Inferior parietal cortex (tissue), 1 donor: ENCODE measurements around the gene OTX1.
"Not testable (repeated sequence)": the region's sequence is repeated elsewhere in the genome, so short reads cannot be mapped to it uniquely, and the experiment has no call there.

Experiments used
- DNase-seq: peaks from one replicate; pipeline ENCODE4 v3.0.0-alpha.2; 2016; ENCODE audit errors: extremely low spot score

OTX1 gene

DNA sequence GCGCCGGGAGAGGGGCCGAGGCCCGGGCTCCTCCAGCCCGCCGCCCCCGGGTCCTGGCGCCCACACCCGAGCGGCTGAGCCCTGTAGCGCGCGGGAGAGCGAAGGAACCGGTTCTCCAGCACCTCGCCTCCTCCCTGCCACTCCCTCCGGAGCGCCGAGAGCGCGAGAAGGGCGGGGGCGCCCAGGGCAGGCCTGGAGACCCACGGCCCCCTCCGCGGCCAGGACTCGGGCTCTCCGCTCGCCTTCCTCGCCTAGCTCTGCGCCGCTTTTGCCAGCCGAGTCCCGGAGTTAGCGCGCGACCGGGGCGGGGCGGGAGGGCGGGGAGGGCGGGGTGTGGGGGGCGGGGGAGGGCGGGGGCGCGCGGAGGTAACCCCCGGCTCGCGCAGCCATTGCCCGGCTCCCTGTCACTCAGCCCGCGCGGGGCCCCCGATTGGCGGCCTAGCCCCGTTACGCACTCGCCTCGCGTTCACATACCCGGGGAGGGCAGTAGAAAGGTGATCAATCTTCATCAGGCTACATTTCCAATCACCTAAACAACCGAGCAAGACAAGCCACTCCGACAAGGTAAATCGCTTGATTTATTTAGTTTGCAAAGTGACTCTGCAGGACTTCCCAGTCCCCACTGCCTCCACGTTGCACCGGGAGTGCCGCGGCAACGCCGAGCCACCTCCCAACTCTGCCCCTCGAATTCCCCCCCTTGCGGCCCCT lies at the start of gene OTX1:
TSS of gene OTX1 (plus strand) at position 497 of the 708 bp plus-strand sequence. CDS start 2,161 bp downstream, outside the sequence.
- no peak for DNase-seq

DNA sequence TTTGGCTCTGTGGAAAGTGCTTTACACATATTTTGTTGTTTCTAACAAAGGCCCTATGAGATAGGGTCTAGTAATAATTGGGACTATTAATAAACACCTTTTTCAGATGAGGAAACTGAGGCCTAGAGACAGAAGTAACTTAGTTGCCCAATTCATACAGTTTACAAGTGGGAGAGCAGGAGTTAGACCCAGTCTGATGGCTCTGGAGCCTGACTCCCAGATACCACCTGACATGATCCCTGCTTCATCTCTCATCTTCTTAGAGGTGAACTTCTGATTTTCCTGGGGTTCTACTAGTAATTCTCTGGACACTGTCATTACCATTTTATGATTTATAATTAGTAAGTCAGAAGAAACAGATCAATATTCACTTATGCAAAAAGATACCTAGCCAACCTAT lies 49.1 kb upstream of the OTX1 start:
- DNase-seq, result no peak

GRCh38 chr2:63003351-63003750 lies 47.3 kb upstream of the OTX1 start:
- no peak for DNase-seq

- no peak for DNase-seq
Measured at GRCh38 chr2:63007813-63008458, 42.7 kb upstream of the OTX1 start.

GRCh38 chr2:63008838-63009237 lies 41.8 kb upstream of the OTX1 start:
- DNase-seq, result no peak

DNA sequence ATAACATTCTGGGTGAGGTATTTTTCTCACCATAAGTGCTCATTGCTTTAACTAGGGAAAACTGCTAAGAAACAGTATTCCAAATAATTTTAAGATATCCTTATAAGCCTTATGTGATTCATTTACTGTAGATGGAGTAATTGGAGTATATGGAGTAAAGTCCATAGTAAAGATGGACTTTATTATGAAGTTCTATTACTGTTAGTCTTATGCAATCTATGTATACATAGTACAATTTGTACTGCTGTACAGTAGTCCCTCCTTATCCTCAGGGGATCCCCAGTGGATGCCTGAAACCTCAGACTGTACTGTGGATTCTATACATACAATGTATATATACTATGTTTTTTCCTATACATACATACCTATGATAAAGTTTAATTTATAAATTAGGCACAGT lies 41.1 kb upstream of the OTX1 start:
- DNase-seq, result no peak

DNA sequence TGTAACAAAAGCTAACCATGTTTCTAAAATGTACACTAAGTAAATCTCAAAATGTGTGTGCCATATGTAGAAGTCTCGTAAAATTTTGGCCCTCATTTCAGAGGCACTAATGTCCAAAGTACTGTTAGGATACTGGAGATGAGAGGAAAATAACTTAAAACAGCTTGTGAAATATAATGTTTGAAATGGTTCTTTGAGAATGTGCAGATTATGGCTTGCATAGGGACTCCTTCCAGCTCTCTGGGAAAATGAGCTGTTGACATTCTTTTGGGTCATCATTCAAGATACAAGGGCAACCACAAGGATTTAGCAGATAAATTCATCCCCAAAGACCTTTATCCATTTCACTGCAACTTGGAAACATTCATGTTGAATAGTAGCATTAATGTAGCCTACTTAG lies 38.1 kb upstream of the OTX1 start:
- no peak for DNase-seq

DNA sequence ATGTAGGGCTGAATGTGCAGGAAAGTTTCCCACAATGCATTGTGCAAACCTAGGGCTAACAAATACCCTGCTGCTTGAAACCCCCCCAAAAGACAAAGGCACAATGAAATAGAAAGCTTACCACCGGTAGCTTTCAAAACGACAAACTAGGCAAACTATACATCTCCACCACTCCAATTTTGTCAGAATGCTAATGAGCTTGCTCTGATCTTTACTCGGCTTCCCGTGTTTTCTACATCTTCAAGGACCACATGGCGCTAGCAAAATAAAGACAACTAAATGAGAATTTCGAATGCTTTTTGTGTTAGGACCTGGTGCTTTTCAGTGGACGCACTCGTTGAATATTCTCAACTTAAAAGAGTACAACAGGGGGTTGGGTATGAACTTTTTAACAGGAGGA lies 37.2 kb upstream of the OTX1 start:
- no peak for DNase-seq

GRCh38 chr2:63015389-63015788 lies 35.2 kb upstream of the OTX1 start:
- no peak for DNase-seq

GRCh38 chr2:63018439-63018838 lies 32.2 kb upstream of the OTX1 start:
- no peak for DNase-seq

DNA sequence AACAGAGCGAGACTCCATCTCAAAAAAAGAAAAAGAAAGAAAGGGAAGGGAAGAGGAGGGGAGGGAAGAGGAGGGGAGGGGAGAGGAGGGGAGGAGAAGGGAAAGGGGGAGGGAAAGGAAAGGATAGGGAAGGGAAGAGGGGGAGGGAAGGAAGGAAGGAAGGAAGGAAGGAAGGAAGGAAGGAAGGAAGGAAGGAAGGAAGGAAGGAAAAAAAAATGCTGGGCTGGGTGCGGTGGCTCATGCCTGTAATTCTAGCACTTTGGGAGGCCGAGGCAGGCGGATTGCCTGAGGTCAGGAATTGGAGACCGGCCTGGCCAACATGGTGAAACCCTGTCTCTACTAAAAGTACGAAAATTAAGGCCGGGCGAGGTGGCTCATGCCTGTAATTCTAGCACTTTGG lies 30.9 kb upstream of the OTX1 start:
- DNase-seq, result not testable (repeated sequence)

DNA sequence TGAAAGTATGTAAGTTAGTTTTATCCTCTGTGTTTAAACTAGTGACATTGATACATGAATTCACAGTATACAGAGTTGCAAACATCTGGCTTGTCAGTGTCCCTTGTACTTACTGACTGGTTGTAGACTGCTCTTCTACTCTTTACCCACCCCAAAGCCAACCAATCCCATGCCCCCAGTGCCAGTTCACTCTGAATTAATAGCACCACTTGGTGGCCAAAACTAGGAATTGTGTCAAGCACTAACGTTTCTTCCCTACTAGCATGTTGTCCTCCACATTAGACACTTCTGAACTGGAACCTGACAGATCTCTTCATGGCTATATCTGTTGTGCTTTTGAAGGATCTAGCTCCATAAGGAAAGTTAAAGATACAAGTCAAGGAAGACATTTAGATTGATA lies 27.2 kb upstream of the OTX1 start:
- DNase-seq, result no peak

DNA sequence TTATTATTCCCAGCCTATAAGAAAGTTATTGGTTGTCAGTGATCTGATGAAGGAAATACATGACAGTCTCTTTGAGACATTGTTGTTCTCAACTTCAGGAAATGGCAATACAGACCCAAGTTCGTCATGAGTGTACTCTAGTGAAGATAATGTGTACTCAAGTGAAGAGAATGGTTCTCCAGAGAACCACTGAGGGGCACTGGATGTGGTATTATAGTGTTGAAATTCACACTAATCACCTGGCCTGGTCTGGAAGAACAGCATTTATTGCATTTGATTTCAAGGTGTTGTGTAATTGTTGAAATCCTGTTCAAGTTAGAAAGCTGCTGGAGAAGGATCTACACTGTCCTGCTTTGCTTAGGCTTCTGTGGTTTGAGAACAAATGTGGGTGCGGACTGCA lies 23.4 kb upstream of the OTX1 start:
- DNase-seq, result no peak

DNA sequence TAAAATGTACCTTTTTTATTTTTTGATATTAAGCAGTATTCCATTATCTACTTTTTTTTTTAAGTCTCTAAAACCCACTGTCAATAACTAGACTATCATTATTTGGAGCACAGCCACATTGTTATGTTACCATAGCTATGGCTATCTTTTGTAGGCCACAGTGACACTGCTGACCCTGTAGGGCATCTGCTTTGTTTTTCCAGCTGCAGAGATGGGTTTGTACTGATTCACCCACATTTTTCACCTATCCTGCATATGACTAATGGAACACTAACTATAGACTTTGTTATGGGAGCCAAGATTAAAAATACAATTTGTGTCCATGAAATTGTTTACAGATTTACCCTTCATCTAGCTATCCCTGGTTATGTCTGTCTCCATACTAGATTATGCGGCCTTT lies 21.6 kb upstream of the OTX1 start:
- no peak for DNase-seq

GRCh38 chr2:63034526-63034925 lies 16.1 kb upstream of the OTX1 start:
- no peak for DNase-seq

DNA sequence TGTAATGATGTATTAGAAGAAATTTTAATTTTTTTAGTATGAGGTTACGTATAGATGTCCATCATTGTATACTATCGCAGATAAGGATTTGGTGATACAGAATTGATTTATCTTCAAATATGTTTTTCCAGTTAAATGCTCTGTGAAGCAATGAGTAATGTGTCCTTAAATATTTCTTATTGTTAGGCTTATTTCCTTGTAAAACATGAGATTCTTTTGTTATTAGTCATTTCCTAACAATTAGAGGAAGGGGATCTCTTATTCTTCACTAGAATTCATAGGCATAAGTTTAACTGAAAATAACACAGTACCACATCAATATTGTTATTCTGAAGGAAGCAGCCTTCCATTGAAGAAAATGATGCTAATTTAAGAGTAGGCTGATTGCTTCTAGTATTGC lies 15.5 kb upstream of the OTX1 start:
- no peak for DNase-seq

GRCh38 chr2:63035660-63036059 lies 15.0 kb upstream of the OTX1 start:
- DNase-seq, result no peak

DNA sequence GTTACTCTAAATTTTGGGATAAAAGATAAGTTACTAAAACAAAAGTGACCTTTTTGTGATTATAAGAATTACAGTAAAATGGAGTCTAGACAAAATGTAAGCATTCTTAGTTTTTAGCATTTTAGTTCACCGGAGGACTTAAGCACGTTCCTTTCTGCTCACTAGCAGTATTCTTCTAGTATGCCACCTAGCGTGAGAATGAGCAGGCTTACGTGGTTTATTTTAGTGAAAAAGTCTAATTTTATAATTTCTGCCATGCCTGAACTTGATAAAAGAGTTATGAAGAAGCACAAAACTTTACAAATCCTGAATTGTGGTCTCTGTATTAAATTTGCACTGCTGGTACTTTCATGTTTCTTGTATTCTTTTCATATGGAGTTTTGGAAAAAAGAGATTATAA lies 12.6 kb upstream of the OTX1 start:
- DNase-seq, result no peak

GRCh38 chr2:63040586-63040985 lies 10.0 kb upstream of the OTX1 start:
- DNase-seq, result no peak

DNA sequence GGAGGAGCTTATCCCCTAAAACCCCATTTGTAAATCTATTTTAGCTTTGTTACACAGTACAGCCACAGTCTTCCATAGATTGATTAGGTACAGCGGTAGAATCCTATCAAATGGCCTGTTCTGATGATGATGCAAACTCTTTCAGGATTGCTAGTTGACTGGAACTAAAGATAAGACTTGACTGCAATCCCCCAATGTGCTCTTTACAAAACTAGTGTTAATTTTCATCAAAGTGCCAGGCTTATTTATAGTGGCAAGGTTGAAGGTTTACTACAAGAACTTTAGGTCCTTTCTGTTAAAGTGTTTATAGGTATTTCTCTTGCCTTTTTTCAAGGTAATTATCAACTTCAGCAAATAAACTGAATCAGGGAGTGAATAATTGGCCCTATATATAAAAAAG lies 9.0 kb upstream of the OTX1 start:
- no peak for DNase-seq

GRCh38 chr2:63044362-63045327 lies 6.0 kb upstream of the OTX1 start:
- DNase-seq, result no peak

GRCh38 chr2:63046552-63046951 lies 4.1 kb upstream of the OTX1 start:
- no peak for DNase-seq

DNA sequence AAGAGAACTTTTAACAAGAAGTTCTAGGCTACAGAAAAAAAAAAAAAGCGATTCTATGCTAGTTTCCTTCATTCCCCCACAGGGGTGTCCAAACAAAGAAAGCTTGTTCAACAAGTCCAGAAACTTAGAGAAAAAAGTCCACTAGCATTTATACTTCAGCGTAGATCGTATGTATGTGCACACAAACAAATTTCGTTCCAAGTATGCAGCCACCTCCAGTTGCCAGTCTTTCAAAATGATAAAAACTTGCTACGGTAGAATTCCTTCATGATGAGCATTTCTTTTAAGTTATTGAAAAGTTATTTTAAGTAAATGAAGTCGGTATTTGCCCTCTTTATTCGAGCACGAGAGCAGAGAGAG lies 3.7 kb upstream of the OTX1 start:
- DNase-seq, result no peak
